GM19099 (cell line): ENCODE results near the gene FOXK2.

ENCODE experiments used
- POLR2A ChIP-seq: IDR thresholded peaks from 3 replicates; pipeline ENCODE4 v1.6.1; 2011; ENCODE audit warnings: low read depth; ENCODE audit not compliant: insufficient read length; ENCODE audit errors: extremely low read depth

The FOXK2 gene

GRCh38 chr17:82649501-82650261 lies 130.1 kb downstream of the FOXK2 start:
- no peak for TF ChIP-seq POLR2A

- no peak for TF ChIP-seq POLR2A
Measured at GRCh38 chr17:82650723-82651122, 131.2 kb downstream of the FOXK2 start.

DNA sequence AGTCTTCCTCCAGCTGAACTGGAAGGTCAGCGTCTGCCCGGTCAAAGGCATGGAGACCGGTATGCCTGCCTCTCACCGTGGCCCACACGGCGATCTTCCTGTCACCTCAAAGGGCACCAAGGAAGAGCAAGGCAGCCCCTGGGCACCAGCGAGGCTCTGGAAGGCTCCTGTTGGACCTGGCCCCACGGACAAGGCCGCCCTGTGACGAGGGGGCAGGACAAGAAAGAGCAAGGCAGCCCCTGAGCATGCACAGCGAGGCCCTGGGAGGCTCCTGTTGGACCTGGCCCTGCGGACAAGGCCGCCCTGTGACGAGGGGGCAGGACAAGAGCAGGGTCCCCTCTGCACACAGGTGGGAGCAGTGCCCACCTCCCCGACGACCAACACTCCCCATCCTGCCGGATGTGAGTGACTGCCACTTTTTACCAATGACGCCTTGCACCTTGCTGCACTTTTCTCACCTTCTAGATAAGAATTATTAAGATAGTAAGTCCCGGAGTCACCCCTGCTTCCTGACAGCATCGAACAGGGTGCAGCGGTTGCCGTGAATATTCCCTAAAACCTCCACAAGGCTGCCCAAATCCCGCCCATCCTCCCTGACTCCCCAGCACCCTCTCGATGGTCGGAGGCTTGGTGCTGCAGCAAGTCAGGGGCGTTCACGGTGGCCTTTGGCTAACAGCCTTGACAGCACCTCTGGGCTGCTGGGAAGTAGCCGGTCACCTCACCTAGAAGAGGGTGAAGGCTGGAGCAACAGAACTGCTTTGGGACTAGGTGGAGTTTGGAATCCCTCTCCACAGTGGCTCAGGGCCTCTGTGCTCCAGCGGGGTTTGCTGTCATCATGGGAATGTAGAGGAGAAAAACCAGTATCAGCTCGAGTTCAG lies 134.4 kb downstream of the FOXK2 start:
- TF ChIP-seq POLR2A, result no peak
